H9 (cell line): Measurements from ENCODE around the gene HIRIP3. TPM values are rescaled to one million over a fixed set of nuclear protein-coding genes. Genes with fewer than 3 reads are reported as not detected.

ENCODE experiments used
- DNase-seq: peaks from one replicate; pipeline ENCODE4 v3.0.0-alpha.2; 2017
- H2AFZ ChIP-seq: one replicate; pipeline ENCODE4 v1.6.1; 2013; ENCODE audit warnings: mild to moderate bottlenecking, low read length, control low read depth, moderate library complexity
- H2AK5ac ChIP-seq: 2 replicates; pipeline ENCODE4 v1.6.1; 2013; ENCODE audit warnings: low read length, control low read depth, mixed read lengths; ENCODE audit not compliant: insufficient read length
- H2BK120ac ChIP-seq: one replicate; pipeline ENCODE4 v1.6.1; 2013; ENCODE audit warnings: low read depth, mild to moderate bottlenecking, low read length, control low read depth, inconsistent platforms; ENCODE audit not compliant: poor library complexity, severe bottlenecking
- H2BK12ac ChIP-seq: 2 replicates; pipeline ENCODE4 v1.6.1; 2013; ENCODE audit warnings: low read length, control low read depth, mixed read lengths, low read depth; ENCODE audit not compliant: insufficient read length
- H2BK15ac ChIP-seq: 2 replicates; pipeline ENCODE4 v1.6.1; 2013; ENCODE audit warnings: low read depth, low read length, control low read depth
- H2BK20ac ChIP-seq: one replicate; pipeline ENCODE4 v1.6.1; 2013; ENCODE audit warnings: low read depth, mild to moderate bottlenecking, low read length, control low read depth, inconsistent platforms; ENCODE audit not compliant: poor library complexity, severe bottlenecking
- H2BK5ac ChIP-seq: 2 replicates; pipeline ENCODE4 v1.6.1; 2013; ENCODE audit warnings: low read length, control low read depth, mixed read lengths; ENCODE audit not compliant: insufficient read length
- H3K14ac ChIP-seq: 2 replicates; pipeline ENCODE4 v1.6.1; 2013; ENCODE audit warnings: low read length, control low read depth; ENCODE audit not compliant: insufficient read depth
- H3K18ac ChIP-seq: 2 replicates; pipeline ENCODE4 v1.6.1; 2013; ENCODE audit warnings: low read depth, mild to moderate bottlenecking, mixed read lengths, low read length, control low read depth; ENCODE audit not compliant: insufficient read length
- H3K23ac ChIP-seq: 2 replicates; pipeline ENCODE4 v1.6.1; 2013; ENCODE audit warnings: low read length, control low read depth, mixed read lengths, low read depth; ENCODE audit not compliant: insufficient read length
- H3K23me2 ChIP-seq: 2 replicates; pipeline ENCODE4 v1.6.1; 2013; ENCODE audit warnings: low read depth, mild to moderate bottlenecking, mixed read lengths, low read length, control low read depth; ENCODE audit not compliant: insufficient read length, poor library complexity, severe bottlenecking
- H3K27ac ChIP-seq: 2 replicates; pipeline ENCODE4 v1.5.1; 2013; ENCODE audit warnings: low read length, control low read depth, mixed read lengths, low read depth; ENCODE audit not compliant: insufficient read length
- H3K27me3 ChIP-seq: 2 replicates; pipeline ENCODE4 v1.6.1; 2013; ENCODE audit warnings: low read length, control low read depth, inconsistent platforms; ENCODE audit not compliant: insufficient read depth
- H3K4ac ChIP-seq: 2 replicates; pipeline ENCODE4 v1.6.1; 2013; ENCODE audit warnings: low read depth, mild to moderate bottlenecking, control low read depth, inconsistent platforms, low read length, moderate library complexity
- H3K4me1 ChIP-seq: 2 replicates; pipeline ENCODE4 v1.6.1; 2013; ENCODE audit warnings: low read length, control low read depth, inconsistent platforms; ENCODE audit not compliant: insufficient read depth
- H3K4me2 ChIP-seq: 2 replicates; pipeline ENCODE4 v1.6.1; 2013; ENCODE audit warnings: low read length, control low read depth, mixed read lengths; ENCODE audit not compliant: insufficient read length, insufficient read depth
- H3K56ac ChIP-seq: 2 replicates; pipeline ENCODE4 v1.6.1; 2013; ENCODE audit warnings: low read depth, mild to moderate bottlenecking, mixed read lengths, low read length, control low read depth; ENCODE audit not compliant: insufficient read length
- H3K79me1 ChIP-seq: 2 replicates; pipeline ENCODE4 v1.6.1; 2013; ENCODE audit warnings: low read depth, mild to moderate bottlenecking, moderate library complexity, low read length, control low read depth, inconsistent platforms; ENCODE audit not compliant: insufficient read depth, poor library complexity, severe bottlenecking
- H3K79me2 ChIP-seq: 2 replicates; pipeline ENCODE4 v1.6.1; 2013; ENCODE audit warnings: low read length, control low read depth, inconsistent platforms; ENCODE audit not compliant: insufficient read depth
- H3K9ac ChIP-seq: 2 replicates; pipeline ENCODE4 v1.6.1; 2013; ENCODE audit warnings: low read length, control low read depth, mixed read lengths; ENCODE audit not compliant: insufficient read length; ENCODE audit errors: extremely low read depth
- H3K9me3 ChIP-seq: one replicate; pipeline ENCODE4 v1.6.1; 2013; ENCODE audit warnings: low read depth, low read length, inconsistent platforms; ENCODE audit not compliant: control insufficient read depth
- H3T11ph ChIP-seq: one replicate; pipeline ENCODE4 v1.6.1; 2013; ENCODE audit warnings: mild to moderate bottlenecking, low read length, control low read depth, inconsistent platforms
- H4K20me1 ChIP-seq: one replicate; pipeline ENCODE4 v1.6.1; 2013; ENCODE audit not compliant: control insufficient read depth, insufficient read length, insufficient read depth
- H4K5ac ChIP-seq: 2 replicates; pipeline ENCODE4 v1.6.1; 2013; ENCODE audit warnings: low read depth, mild to moderate bottlenecking, mixed read lengths, low read length, control low read depth; ENCODE audit not compliant: insufficient read length
- H4K8ac ChIP-seq: replicated peaks from 2 replicates; pipeline ENCODE4 v1.6.1; 2013; ENCODE audit warnings: low read length, control low read depth, mixed read lengths, low read depth; ENCODE audit not compliant: insufficient read length
- H4K91ac ChIP-seq: 2 replicates; pipeline ENCODE4 v1.6.1; 2013; ENCODE audit warnings: low read depth, mild to moderate bottlenecking, moderate library complexity, mixed read lengths, low read length, control low read depth; ENCODE audit not compliant: insufficient read length
- H3K27ac Mint-ChIP-seq, 3 experiments: 2 replicates in 2 of 3; 3 replicates in 1 of 3; pipeline ENCODE4 v1.8.0; 2020 to 2021; ENCODE audit warnings: mixed read lengths in 3 of 3, mild to moderate bottlenecking in 1 of 3, moderate library complexity in 1 of 3
- H3K27me3 Mint-ChIP-seq: 2 replicates; pipeline ENCODE4 v1.8.0; 2021; ENCODE audit warnings: low read depth, mild to moderate bottlenecking, moderate library complexity, mixed read lengths
- H3K36me3 Mint-ChIP-seq, 3 experiments: 2 replicates in 2 of 3; 3 replicates in 1 of 3; pipeline ENCODE4 v1.8.0; 2020 to 2021; ENCODE audit warnings: low read depth in 3 of 3, mixed read lengths in 3 of 3; ENCODE audit not compliant: insufficient read depth in 1 of 3
- H3K4me1 Mint-ChIP-seq, 2 experiments: 2 replicates each; pipeline ENCODE4 v1.8.0; 2020; ENCODE audit warnings: mixed read lengths in 2 of 2
- H3K4me3 Mint-ChIP-seq, 2 experiments: 2 replicates in 1 of 2; 3 replicates in 1 of 2; pipeline ENCODE4 v1.8.0; 2020 to 2021; ENCODE audit warnings: mild to moderate bottlenecking in 2 of 2, mixed read lengths in 2 of 2, moderate library complexity in 1 of 2
- H3K9me3 Mint-ChIP-seq, 2 experiments: 2 replicates in 1 of 2; 3 replicates in 1 of 2; pipeline ENCODE4 v1.8.0; 2020; ENCODE audit warnings: mild to moderate bottlenecking in 2 of 2, mixed read lengths in 2 of 2, moderate library complexity in 1 of 2
- CTCF ChIP-seq: fragments of 200-600 bp; sonication (generic); conservative IDR thresholded peaks from 3 replicates; pipeline ENCODE4 v1.8.0; 2021; ENCODE audit warnings: antibody characterized with exemption, mild to moderate bottlenecking
- WGBS: extraction: QIAGEN DNeasy Blood & Tissue Kit; methylation state at CpG from one replicate; pipeline ENCODE4 v1.1.7; 2013; ENCODE audit warnings: missing lambda C conversion rate, low lambda C conversion rate, mixed read lengths; ENCODE audit not compliant: insufficient read length; ENCODE audit errors: extremely low coverage; 5-methylcytosine and 5-hydroxymethylcytosine counted together
- total RNA-seq: library from RNA; stranded (reverse); gene quantifications from 2 replicates; pipeline ENCODE4 v1.2.1, GENCODE V29; 2021

Gene HIRIP3
- total RNA-seq, 1 experiment from 2014 or later = 21.6 TPM

- H3K4me1 ChIP-seq = no peaks in the 10 kb centered on the region
- H2AK5ac ChIP-seq = no peak overlapping the region
- no CpG with 5 or more reads among the region's 17 CpGs for WGBS
- no peak overlapping the region for H2BK20ac ChIP-seq
- peak overlapping the region; percentile 64 to 81 (median 74); a peak in 4 of 7 replicates for H3K27ac Mint-ChIP-seq
- no peak overlapping the region for H3K23ac ChIP-seq
- no peak overlapping the region for H3K27ac ChIP-seq
- H3K4me1 Mint-ChIP-seq = no peaks in the 10 kb centered on the region
- no peak overlapping the region for H2BK15ac ChIP-seq
- no peak overlapping the region for H3K4me3 Mint-ChIP-seq
- H3K56ac ChIP-seq = no peak overlapping the region
- H4K8ac ChIP-seq = no peak overlapping the region
- no peak overlapping the region for H2BK120ac ChIP-seq
- H3K79me1 ChIP-seq = no peaks in the 10 kb centered on the region
- H2AFZ ChIP-seq = no peak overlapping the region
- H3K27me3 ChIP-seq = no peaks in the 10 kb centered on the region
- H2BK12ac ChIP-seq = no peak overlapping the region
- H3K36me3 Mint-ChIP-seq = peaks cover 30 to 73% (median 67%) of the 10 kb centered on the region in 3 experiments
- no peak overlapping the region for H2BK5ac ChIP-seq
- no peaks in the 10 kb centered on the region for H3K9me3 Mint-ChIP-seq
- no peak for DNase-seq
- no peak overlapping the region for H3K4me2 ChIP-seq
- H4K5ac ChIP-seq = no peak overlapping the region
- H3K14ac ChIP-seq = no peak overlapping the region
- H3K18ac ChIP-seq = no peak overlapping the region
- H3K9ac ChIP-seq = no peak overlapping the region
- no peaks in the 10 kb centered on the region for H3K23me2 ChIP-seq
- no peaks in the 10 kb centered on the region for H3K79me2 ChIP-seq
- no peaks in the 10 kb centered on the region for H4K20me1 ChIP-seq
- no peak overlapping the region for H4K91ac ChIP-seq
- no peak overlapping the region for H3K4ac ChIP-seq
- no peaks in the 10 kb centered on the region for H3K9me3 ChIP-seq
- H3K27me3 Mint-ChIP-seq = no peaks in the 10 kb centered on the region; the same call in 1 of the 2 replicates
- no peak overlapping the region for H3T11ph ChIP-seq
- TF ChIP-seq CTCF = no peak
Observed at GRCh38 chr16:29988346-29989075, 6.9 kb downstream of the HIRIP3 start.
